CD14-positive monocyte (primary cell): ENCODE data around the gene VPS37C. TPM values are rescaled to one million over a fixed set of nuclear protein-coding genes. Genes with fewer than 3 reads are reported as not detected.

Experiments
- DNase-seq, 3 donors: peaks; one replicate each; pipeline ENCODE4 v3.0.0-alpha.2; 2011 to 2022
- H2AFZ ChIP-seq: 2 replicates; pipeline ENCODE4 v1.6.0; 2012; ENCODE audit warnings: mild to moderate bottlenecking, low read depth, low read length, inconsistent platforms; ENCODE audit not compliant: insufficient read depth, poor library complexity, severe bottlenecking
- H3K27ac ChIP-seq, 2 donors: 1 replicate in 1 of 2; 2 replicates in 1 of 2; pipeline ENCODE4 v1.5.1; 2012 to 2013; ENCODE audit warnings: low read length in 2 of 2, control low read depth in 1 of 2, inconsistent platforms in 1 of 2, low read depth in 1 of 2, mild to moderate bottlenecking in 1 of 2
- H3K27me3 ChIP-seq, 2 donors: one replicate each; pipeline versions ENCODE4 v1.6.0 to v1.6.1; 2011 to 2013; ENCODE audit warnings: low read length in 2 of 2; ENCODE audit not compliant: control insufficient read depth in 2 of 2, insufficient read depth in 2 of 2
- H3K36me3 ChIP-seq, 2 donors: replicated peaks in 1 of 2; 1 replicate in 1 of 2; 2 replicates in 1 of 2; pipeline versions ENCODE4 v1.5.1 to v1.6.1; 2012 to 2013; ENCODE audit warnings: low read length in 2 of 2, control low read depth in 1 of 2, inconsistent platforms in 1 of 2, mild to moderate bottlenecking in 1 of 2; ENCODE audit not compliant: insufficient read depth in 2 of 2, control insufficient read depth in 1 of 2
- H3K4me1 ChIP-seq, 2 donors: 1 replicate in 1 of 2; 2 replicates in 1 of 2; pipeline versions ENCODE4 v1.5.1 to v1.6.1; 2012 to 2013; ENCODE audit warnings: low read length in 2 of 2, control low read depth in 1 of 2, inconsistent platforms in 1 of 2, mild to moderate bottlenecking in 1 of 2, moderate library complexity in 1 of 2; ENCODE audit not compliant: insufficient read depth in 2 of 2, control insufficient read depth in 1 of 2
- H3K4me2 ChIP-seq: replicated peaks from 2 replicates; pipeline ENCODE3; 2012; ENCODE audit warnings: low read length, moderate library complexity, mild to moderate bottlenecking; ENCODE audit not compliant: poor library complexity, severe bottlenecking; ENCODE audit errors: extremely low read depth
- H3K4me3 ChIP-seq, 3 experiments: fragments of 200-600 bp in 1 of 3; sonication (generic) in 1 of 3; replicated peaks in 1 of 3; 1 replicate in 2 of 3; 2 replicates in 1 of 3; pipeline ENCODE4 v1.5.1; 2011 to 2013; ENCODE audit warnings: low read length in 3 of 3, mild to moderate bottlenecking in 3 of 3, control low read depth in 2 of 3, low read depth in 2 of 3, inconsistent platforms in 1 of 3, moderate library complexity in 1 of 3
- H3K79me2 ChIP-seq: 2 replicates; pipeline ENCODE4 v1.6.0; 2012; ENCODE audit warnings: mild to moderate bottlenecking, control low read depth, inconsistent platforms, low read length, moderate library complexity; ENCODE audit not compliant: insufficient read depth
- H3K9ac ChIP-seq: 2 replicates; pipeline ENCODE4 v1.6.0; 2017; ENCODE audit warnings: low read length, mild to moderate bottlenecking; ENCODE audit not compliant: insufficient read depth, poor library complexity, severe bottlenecking
- H3K9me3 ChIP-seq, 2 donors: replicated peaks in 1 of 2; 1 replicate in 1 of 2; 2 replicates in 1 of 2; pipeline versions ENCODE4 v1.5.1 to v1.6.1; 2012 to 2013; ENCODE audit warnings: low read length in 2 of 2, control low read depth in 1 of 2; ENCODE audit not compliant: control insufficient read depth in 1 of 2, insufficient read depth in 1 of 2
- H4K20me1 ChIP-seq: 2 replicates; pipeline ENCODE4 v1.6.0; 2012; ENCODE audit warnings: mild to moderate bottlenecking, low read length, control low read depth, moderate library complexity; ENCODE audit not compliant: insufficient read depth
- H3K27ac Mint-ChIP-seq, 7 donors: one replicate each; pipeline ENCODE4 v1.8.0; 2020; ENCODE audit warnings: mild to moderate bottlenecking in 7 of 7, mixed read lengths in 7 of 7, moderate library complexity in 6 of 7, inconsistent platforms in 2 of 7
- H3K27me3 Mint-ChIP-seq, 3 donors: one replicate each; pipeline ENCODE4 v1.8.0; 2021 to 2022; ENCODE audit warnings: low read depth in 3 of 3, mild to moderate bottlenecking in 3 of 3, mixed read lengths in 3 of 3, moderate library complexity in 3 of 3, inconsistent platforms in 1 of 3
- H3K36me3 Mint-ChIP-seq, 2 donors: one replicate each; pipeline ENCODE4 v1.8.0; 2020; ENCODE audit warnings: mixed read lengths in 2 of 2, inconsistent platforms in 1 of 2, mild to moderate bottlenecking in 1 of 2
- H3K4me1 Mint-ChIP-seq: one replicate; pipeline ENCODE4 v1.8.0; 2020; ENCODE audit warnings: mild to moderate bottlenecking, mixed read lengths
- H3K4me3 Mint-ChIP-seq, 2 donors: one replicate each; pipeline ENCODE4 v1.8.0; 2020; ENCODE audit warnings: mild to moderate bottlenecking in 2 of 2, mixed read lengths in 2 of 2, moderate library complexity in 1 of 2
- H3K9me3 Mint-ChIP-seq, 7 donors: one replicate each; pipeline ENCODE4 v1.8.0; 2020 to 2022; ENCODE audit warnings: mixed read lengths in 7 of 7, mild to moderate bottlenecking in 6 of 7, moderate library complexity in 6 of 7, inconsistent platforms in 2 of 7
- WGBS: methylation state at CpG from one replicate; pipeline ENCODE4 v1.1.5; 2013; ENCODE audit warnings: missing lambda C conversion rate; ENCODE audit not compliant: insufficient coverage; 5-methylcytosine and 5-hydroxymethylcytosine counted together
- intact Hi-C, 2 donors: fragments of 100-400 bp; cut with micrococcal nuclease; formaldehyde crosslinking; loops; one replicate each; pipeline versions ENCODE4 v1.15.0 to v1.15.1; 2023
- polyA plus RNA-seq, 3 donors: library from polyadenylated mRNA; depleted of rRNA in 1 of 3; unstranded in 2 of 3; stranded (reverse) in 1 of 3; fragments of 300-500 nt in 2 of 3; fragments of >200 nt in 1 of 3; fragmentation: Illumina TruSeq in 2 of 3; gene quantifications; 1 replicate in 2 of 3; 2 replicates in 1 of 3; pipeline ENCODE4 v1.2.3, GENCODE V29; 2012 to 2021
- TF ChIP-seq, protein P1 (sequence below): fragments of 200-600 bp; IDR thresholded peaks from one replicate; pipeline ENCODE4 v1.8.0; 2022; ENCODE audit warnings: antibody characterized with exemption, mild to moderate bottlenecking

Gene VPS37C
- polyA plus RNA-seq, 3 donors, result 1.9 to 25.1 (median 3.8) TPM

DNA sequence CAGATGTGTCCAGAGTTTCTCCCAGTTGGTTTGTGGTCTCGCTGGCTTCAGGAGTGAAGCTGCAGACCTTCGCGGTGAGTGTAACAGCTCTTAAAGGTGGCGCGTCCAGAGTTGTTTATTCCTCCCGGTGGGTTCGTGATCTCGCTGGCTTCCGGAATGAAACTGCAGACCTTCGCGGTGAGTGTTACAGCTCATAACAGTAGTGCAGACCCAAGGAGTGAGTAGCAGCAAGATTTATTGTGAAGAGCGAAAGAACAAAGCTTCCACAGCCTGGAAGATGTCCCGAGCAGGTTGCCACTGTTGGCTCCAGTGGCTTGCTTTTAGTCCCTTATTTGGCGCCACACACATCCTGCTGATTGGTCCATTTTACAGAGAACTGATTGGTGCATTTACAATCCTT is 40.2 kb upstream of the VPS37C start:
- intact Hi-C loops, result no loop called here
- no peak for DNase-seq
- Mint-ChIP-seq H3K27me3 (peaks cover 6 to 10% (median 6%) of the 10 kb centered on the region in 3 donors), H3K36me3 (peaks cover 0 to 6% of the 10 kb centered on the region in 2 donors), H3K9me3 (peaks cover 6 to 22% (median 12%) of the 10 kb centered on the region in 7 donors), H3K4me3 (peak overlapping the region in 1 of 2 donors; percentile 64), H3K4me1 (peaks cover 26% of the 10 kb centered on the region), H3K27ac (no peak overlapping the region)
- Histone ChIP-seq H3K9ac (no peak overlapping the region), H3K27me3 (peaks cover 0 to 5% of the 10 kb centered on the region in 2 donors), H2AFZ (no peak overlapping the region), H3K9me3 (peaks cover 0 to 17% of the 10 kb centered on the region in 2 donors), H3K27ac (no peak overlapping the region), H3K79me2 (no peaks in the 10 kb centered on the region), H3K4me3 (no peak overlapping the region), H3K36me3 (no peaks in the 10 kb centered on the region), H3K4me1 (peaks cover 23 to 25% of the 10 kb centered on the region in 2 donors), H4K20me1 (no peaks in the 10 kb centered on the region), H3K4me2 (no peak overlapping the region)
- TF ChIP-seq, protein P1, sequence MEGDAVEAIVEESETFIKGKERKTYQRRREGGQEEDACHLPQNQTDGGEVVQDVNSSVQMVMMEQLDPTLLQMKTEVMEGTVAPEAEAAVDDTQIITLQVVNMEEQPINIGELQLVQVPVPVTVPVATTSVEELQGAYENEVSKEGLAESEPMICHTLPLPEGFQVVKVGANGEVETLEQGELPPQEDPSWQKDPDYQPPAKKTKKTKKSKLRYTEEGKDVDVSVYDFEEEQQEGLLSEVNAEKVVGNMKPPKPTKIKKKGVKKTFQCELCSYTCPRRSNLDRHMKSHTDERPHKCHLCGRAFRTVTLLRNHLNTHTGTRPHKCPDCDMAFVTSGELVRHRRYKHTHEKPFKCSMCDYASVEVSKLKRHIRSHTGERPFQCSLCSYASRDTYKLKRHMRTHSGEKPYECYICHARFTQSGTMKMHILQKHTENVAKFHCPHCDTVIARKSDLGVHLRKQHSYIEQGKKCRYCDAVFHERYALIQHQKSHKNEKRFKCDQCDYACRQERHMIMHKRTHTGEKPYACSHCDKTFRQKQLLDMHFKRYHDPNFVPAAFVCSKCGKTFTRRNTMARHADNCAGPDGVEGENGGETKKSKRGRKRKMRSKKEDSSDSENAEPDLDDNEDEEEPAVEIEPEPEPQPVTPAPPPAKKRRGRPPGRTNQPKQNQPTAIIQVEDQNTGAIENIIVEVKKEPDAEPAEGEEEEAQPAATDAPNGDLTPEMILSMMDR, result no peak
- 91% methylated on average over 14 of the region's 14 CpGs for WGBS

DNA sequence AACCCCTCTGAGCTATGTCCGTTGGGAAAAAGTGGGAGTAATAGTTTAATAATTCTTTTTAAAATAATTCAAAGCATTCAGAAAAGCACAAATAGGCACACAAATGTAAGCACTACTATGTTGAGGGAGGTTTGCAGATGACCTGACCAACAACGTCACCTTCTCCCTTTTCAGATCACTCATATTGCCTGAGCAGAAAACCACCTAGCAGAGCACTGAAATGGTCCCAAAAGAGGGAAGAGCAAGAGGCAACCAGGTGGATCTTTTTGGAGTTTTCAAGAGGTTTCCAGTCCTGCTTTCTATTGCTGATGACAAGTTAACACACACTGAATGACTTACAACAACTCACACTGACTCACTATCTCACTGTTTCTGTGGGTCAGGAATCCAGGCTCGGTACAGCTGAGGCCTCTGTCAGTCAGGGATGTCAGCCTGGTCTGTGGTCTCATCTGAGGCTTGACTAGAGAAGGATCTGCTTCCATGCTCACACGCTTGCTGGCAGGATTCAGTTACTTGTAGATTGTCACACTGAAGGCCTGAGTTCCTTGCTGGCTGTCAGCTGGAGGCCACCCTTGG is 37.8 kb upstream of the VPS37C start:
- H3K79me2 ChIP-seq, result no peaks in the 10 kb centered on the region
- H3K4me3 ChIP-seq, result no peak overlapping the region
- no peaks in the 10 kb centered on the region for H4K20me1 ChIP-seq
- no peak overlapping the region for H3K4me2 ChIP-seq
- peaks cover 6 to 20% (median 12%) of the 10 kb centered on the region in 7 donors for H3K9me3 Mint-ChIP-seq
- H3K27ac Mint-ChIP-seq, result no peak overlapping the region
- peaks cover 0 to 6% of the 10 kb centered on the region in 2 donors for H3K36me3 Mint-ChIP-seq
- H3K27ac ChIP-seq, result no peak overlapping the region
- H3K4me1 ChIP-seq, result peaks cover 15 to 18% of the 10 kb centered on the region in 2 donors
- H3K36me3 ChIP-seq, result no peaks in the 10 kb centered on the region
- TF ChIP-seq, protein P1, result no peak
- intact Hi-C loops, result no loop called here
- peaks cover 12 to 20% (median 14%) of the 10 kb centered on the region in 3 donors for H3K27me3 Mint-ChIP-seq
- WGBS, result 100% methylated on average over 2 of the region's 4 CpGs
- no peak overlapping the region for H3K4me3 Mint-ChIP-seq
- H3K4me1 Mint-ChIP-seq, result peaks cover 17% of the 10 kb centered on the region
- H3K9me3 ChIP-seq, result peaks cover 0 to 17% of the 10 kb centered on the region in 2 donors
- H3K9ac ChIP-seq, result no peak overlapping the region
- peaks cover 0 to 5% of the 10 kb centered on the region in 2 donors for H3K27me3 ChIP-seq
- no peak for DNase-seq
- H2AFZ ChIP-seq, result no peak overlapping the region
